Astrocyte of the spinal cord (primary cell): ENCODE data around the gene WNT2B.

Source experiments
- DNase-seq: peaks from one replicate; pipeline ENCODE4 v3.0.0; 2011; ENCODE audit warnings: low read depth, low spot score
- H3K4me3 ChIP-seq: 2 replicates; pipeline ENCODE4 v1.5.1; 2011; ENCODE audit warnings: low read depth, mild to moderate bottlenecking, low read length, moderate library complexity
- in situ Hi-C: cut with HindIII; loops from 2 replicates; pipeline ENCODE4 v1.10.0; 2017; ENCODE audit warnings: low sequenced_read_pairs
- TF ChIP-seq, protein P1 (sequence below): IDR thresholded peaks from 2 replicates; pipeline ENCODE4 v1.5.1; 2012; ENCODE audit warnings: low read depth, mild to moderate bottlenecking, low read length, inconsistent platforms

WNT2B gene

DNA sequence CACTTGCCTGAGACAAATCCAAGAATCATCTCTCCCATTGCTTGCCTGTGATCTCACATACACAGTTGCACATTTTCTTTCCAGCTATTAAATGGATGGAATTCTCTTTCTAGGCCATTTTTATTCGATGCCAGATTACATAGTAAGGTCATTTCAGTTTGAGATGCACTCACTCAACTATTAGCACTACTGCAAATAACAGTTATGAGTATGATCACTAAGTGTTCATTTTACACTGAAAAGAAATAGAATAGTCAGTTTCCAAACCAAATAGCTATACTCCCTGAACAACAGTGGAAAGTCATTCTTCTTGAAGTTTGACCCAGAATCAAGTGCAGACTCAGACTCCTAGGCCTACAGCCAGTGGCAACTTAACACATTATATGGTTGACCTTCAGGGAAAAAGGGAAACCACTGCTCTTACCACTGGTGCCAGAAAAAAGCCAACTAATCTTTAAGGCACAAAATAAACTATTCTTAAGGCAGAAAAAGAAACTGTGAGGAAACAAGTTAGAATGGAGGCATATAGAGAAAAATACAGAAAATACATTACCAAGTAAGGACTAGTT lies 31.5 kb downstream of the WNT2B start:
- TF ChIP-seq, protein P1, sequence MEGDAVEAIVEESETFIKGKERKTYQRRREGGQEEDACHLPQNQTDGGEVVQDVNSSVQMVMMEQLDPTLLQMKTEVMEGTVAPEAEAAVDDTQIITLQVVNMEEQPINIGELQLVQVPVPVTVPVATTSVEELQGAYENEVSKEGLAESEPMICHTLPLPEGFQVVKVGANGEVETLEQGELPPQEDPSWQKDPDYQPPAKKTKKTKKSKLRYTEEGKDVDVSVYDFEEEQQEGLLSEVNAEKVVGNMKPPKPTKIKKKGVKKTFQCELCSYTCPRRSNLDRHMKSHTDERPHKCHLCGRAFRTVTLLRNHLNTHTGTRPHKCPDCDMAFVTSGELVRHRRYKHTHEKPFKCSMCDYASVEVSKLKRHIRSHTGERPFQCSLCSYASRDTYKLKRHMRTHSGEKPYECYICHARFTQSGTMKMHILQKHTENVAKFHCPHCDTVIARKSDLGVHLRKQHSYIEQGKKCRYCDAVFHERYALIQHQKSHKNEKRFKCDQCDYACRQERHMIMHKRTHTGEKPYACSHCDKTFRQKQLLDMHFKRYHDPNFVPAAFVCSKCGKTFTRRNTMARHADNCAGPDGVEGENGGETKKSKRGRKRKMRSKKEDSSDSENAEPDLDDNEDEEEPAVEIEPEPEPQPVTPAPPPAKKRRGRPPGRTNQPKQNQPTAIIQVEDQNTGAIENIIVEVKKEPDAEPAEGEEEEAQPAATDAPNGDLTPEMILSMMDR = no peak
- peak; percentile 87 for DNase-seq
- H3K4me3 ChIP-seq = no peak overlapping the region
- in situ Hi-C loops = no loop called here

- in situ Hi-C loops = no loop called here
Observed at GRCh38 chr1:112541299-112541698, 32.5 kb downstream of the WNT2B start.

GRCh38 chr1:112542206-112542973 lies 33.6 kb downstream of the WNT2B start:
- TF ChIP-seq, protein P1 = no peak
- in situ Hi-C loops = no loop called here
- H3K4me3 ChIP-seq = no peak overlapping the region
- DNase-seq = no peak

More at GRCh38 chr1:112541299-112541698, 32.5 kb downstream of the WNT2B start:
- no peak overlapping the region for H3K4me3 ChIP-seq
- TF ChIP-seq, protein P1 = no peak
- DNase-seq = no peak

GRCh38 chr1:112544011-112544688 lies 35.4 kb downstream of the WNT2B start:
- peak; percentile 93 for DNase-seq
- TF ChIP-seq, protein P1 = no peak
- H3K4me3 ChIP-seq = no peak overlapping the region
- in situ Hi-C loops = no loop called here

DNA sequence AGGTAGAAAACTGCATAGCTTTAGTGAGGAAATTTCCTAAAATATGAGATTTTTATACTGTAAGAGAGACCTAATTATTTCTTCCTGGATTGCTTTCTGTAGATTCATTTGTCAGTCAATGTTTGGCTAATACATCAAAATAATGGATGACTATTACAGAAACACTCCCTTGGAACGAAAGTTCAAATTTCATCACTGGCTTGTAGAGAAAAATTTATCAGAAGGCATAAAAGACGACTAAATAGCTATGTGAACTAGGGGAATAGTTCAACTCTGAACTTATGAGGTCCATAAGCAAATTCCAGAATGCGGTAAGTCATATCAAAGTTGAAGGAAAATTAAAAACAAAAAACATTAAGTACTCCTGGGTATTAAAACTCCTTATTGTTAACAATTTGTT lies 36.0 kb downstream of the WNT2B start:
- DNase-seq = peak; percentile 50
- H3K4me3 ChIP-seq = no peak overlapping the region
- TF ChIP-seq, protein P1 = no peak
- in situ Hi-C loops = no loop called here

DNA sequence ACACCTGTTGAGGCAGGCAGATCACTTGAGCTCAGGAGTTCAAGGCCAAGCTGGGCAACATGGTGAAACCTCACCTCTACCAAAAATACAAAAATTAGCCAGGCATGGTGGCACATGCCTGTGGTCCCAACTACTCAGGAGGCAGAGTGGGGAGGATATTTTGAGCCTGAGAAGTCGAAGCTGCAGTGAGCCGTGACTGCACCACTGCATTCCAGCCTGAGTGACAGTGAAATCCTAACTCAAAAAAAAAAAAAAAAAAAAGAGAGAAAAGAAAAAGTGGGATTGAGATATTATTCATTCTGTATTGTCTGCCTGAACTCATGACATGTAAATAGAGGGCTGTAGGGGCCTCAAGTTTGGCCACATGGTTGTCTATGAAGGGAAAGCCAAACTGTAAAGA lies 37.3 kb downstream of the WNT2B start:
- no peak overlapping the region for H3K4me3 ChIP-seq
- TF ChIP-seq, protein P1 = no peak
- in situ Hi-C loops = no loop called here
- no peak for DNase-seq
